ENCODE measurements around the gene GNG5.

GRCh38 chr1:84478876-84479868, 27.2 kb downstream of the GNG5 start, which contains the start of gene RPF1:
- TF ChIP-seq GATA1 (IDR thresholded peaks at IDR 0.05; ENCODE audit: low read depth, low read length) = no peak
- peak; percentile 87 for TF ChIP-seq POLR2A (IDR thresholded peaks at IDR 0.05; ENCODE audit: low read length)
